HG02840 (cell line): ENCODE results near the gene KLHL2.
"Not testable (repeated sequence)": the region's sequence is repeated elsewhere in the genome, so short reads cannot be mapped to it uniquely, and the experiment has no call there.

ENCODE experiments used
- ATAC-seq: cut with Tn5 transposase; IDR thresholded peaks from one replicate; pipeline ENCODE4 v1.9.1; 2021; ENCODE audit warnings: mild to moderate bottlenecking, moderate library complexity, moderate number of reproducible peaks; ENCODE audit not compliant: unreplicated experiment, low FRiP score

KLHL2 gene, protein sequence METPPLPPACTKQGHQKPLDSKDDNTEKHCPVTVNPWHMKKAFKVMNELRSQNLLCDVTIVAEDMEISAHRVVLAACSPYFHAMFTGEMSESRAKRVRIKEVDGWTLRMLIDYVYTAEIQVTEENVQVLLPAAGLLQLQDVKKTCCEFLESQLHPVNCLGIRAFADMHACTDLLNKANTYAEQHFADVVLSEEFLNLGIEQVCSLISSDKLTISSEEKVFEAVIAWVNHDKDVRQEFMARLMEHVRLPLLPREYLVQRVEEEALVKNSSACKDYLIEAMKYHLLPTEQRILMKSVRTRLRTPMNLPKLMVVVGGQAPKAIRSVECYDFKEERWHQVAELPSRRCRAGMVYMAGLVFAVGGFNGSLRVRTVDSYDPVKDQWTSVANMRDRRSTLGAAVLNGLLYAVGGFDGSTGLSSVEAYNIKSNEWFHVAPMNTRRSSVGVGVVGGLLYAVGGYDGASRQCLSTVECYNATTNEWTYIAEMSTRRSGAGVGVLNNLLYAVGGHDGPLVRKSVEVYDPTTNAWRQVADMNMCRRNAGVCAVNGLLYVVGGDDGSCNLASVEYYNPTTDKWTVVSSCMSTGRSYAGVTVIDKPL

DNA sequence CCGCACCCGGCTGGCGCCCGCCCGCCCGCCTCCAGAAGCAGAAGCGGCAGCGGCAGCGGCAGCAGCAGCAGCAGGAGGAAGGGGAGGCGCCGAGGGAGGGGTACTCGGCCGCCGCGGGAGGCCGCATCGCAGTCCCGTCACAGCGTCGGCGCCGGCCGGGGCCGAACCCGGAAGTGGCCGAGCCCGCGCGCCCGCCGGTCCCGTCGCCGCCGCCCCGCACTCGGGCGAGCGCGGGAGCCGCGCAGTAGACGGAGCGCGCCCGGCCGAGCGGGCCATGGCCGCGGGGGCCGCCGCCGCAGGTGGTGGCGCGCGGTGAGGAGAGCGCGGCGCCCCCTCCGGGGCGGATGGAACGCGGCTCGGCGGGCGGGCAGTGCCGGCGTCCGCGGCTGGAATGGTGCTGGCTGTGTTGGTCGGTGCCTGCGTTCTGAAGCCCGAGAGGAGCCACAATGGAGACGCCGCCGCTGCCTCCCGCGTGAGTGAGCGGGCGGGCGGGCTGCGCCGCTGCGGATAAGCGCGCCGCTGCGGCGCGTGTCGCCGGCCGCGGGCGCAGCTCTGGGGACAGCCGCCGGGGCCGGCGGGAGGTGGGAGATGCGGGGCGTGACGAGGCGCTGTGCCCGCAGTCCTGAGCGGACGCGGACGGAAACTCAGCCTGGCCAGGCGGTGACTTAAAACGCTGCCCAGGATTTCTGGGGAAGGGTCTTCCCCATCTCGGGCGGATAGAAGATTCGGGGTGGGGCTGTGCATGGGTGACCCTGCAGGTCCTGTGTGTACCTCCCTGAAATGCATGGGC, at the start of gene KLHL2:
Gene KLHL2, plus strand, starts transcription at position 131 of the 790 bp plus-strand sequence. Its CDS starts 316 bp downstream, at position 447.
- ATAC-seq: peak; percentile 85

DNA sequence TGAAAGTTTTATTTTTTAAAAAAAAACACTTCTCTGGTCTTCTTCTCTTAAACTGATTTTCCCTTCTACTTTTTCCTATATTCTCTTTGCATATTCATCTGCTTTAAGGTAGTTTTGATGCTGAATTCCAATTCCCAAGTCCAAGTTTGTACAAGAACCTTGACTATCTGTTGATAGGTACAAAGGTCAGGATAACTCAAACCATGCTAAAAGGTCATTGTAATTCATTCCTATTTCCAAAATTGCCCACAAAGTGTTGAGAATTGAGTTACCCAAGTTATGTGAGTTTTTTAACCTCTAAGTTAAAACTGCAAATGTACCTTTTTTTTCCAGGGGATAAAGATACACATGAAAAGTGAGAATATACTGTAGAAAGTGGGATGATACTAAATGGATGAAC, 48.6 kb upstream of the KLHL2 start:
- ATAC-seq: no peak

DNA sequence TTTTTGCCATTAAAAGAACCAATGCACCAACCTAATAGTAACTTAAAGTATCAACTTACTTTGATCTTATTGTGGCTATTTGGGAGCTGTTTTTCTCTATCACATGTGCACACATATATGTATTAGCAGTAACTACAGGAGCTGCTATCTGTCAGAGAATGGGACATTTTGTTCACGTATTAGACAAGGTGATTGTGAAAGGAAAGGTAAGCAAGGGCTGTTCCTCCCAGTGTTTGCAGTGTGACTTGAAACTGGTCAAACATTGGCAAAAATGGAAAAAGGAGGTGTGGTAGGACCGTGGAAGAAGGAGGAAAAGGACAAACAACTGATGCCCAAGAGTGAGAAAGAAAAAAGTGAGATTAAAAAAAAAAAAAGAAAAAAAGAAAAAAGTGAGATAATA, 43.1 kb upstream of the KLHL2 start:
- ATAC-seq: no peak

DNA sequence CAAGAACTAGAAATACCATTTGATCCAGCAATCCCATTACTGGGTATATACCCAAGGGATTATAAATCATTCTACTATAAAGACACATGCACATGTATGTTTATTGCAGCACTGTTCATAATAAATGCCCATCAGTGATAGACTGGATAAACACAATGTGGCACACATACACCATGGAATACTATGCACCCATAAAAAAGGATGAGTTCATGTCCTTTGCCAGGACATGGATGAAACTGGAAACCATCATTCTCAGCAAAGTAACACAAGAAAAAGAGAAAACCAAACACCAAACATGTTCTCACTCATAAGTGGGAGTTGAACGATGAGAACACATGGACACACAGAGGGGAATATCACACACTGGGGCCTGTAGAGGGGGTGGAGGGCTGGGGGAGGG, 40.5 kb upstream of the KLHL2 start:
- ATAC-seq: not testable (repeated sequence)

DNA sequence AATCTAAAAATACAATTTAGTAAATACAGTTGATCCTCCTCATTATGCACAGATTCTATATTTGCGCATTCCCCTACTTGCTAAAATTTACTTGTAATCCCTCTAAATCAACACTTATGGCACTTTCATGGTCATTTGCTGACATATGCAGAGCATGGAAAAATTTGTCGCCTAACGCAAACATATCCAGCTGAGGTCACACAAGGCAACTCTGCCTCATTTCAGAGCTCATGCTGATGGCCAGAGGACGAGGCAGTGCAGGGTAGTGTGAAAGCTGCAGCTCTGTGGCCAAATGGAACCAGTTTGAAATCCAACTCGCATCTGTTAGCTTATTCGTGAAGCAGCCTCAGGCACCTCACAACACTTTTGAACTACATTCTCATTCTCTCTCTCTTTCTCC, 39.7 kb upstream of the KLHL2 start:
- no peak for ATAC-seq

DNA sequence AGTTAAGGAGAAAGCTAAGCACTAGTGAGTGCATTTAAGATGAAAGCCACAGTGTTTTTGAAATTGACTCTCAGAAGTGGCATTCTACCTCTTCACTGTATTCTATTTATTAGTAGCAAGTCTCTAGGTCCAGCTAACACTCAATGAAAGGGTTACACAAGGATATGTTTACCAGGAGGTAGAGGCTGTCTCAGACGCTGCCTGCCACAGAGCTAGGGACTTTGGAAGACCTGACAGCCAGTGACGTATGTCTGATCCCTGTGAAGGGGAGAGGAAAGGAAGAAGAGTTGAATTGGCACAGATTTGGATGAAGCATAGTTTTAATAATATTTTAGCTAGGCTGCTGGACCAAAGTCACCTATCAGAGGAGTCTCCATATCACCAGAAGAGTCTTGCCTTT, 36.5 kb upstream of the KLHL2 start:
- ATAC-seq: no peak

DNA sequence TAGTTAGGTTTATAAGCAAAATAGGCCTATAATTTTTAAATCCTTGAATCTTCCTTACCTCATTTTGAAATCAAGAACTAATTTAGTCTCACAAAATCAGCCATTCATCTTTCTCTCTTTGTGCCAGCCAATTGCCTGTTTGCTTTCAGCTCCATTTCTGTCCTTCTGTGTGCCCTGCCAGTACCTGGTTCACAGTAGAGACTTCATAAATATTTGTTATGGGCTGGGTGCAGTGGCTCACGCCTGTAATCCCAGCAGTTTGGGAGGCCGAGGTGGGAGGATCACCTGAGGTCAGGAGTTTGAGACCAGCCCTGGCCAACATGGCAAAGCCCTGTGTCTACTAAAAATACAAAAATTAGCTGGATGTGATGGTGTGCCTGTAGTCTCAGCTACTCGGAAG, 31.9 kb upstream of the KLHL2 start:
- not testable (repeated sequence) for ATAC-seq

DNA sequence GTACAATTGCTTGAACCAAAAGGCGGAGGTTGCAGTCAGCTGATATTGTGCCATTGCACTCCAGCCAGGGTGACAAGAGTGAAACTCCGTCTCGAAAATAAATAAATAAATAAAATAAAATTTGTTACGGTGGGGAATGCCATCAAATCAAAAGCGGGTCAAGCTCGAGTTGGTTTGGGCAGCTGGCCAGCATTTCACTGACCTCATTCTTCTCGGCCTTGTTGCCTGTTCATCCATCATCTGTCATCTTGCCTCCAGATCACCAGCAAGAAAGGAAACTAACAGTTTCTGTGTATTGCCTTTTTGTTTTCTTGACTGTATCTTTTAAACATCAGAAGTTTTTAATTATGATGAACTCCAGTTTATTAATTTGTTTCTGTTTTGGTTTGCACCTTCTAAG, 31.5 kb upstream of the KLHL2 start:
- ATAC-seq: no peak

DNA sequence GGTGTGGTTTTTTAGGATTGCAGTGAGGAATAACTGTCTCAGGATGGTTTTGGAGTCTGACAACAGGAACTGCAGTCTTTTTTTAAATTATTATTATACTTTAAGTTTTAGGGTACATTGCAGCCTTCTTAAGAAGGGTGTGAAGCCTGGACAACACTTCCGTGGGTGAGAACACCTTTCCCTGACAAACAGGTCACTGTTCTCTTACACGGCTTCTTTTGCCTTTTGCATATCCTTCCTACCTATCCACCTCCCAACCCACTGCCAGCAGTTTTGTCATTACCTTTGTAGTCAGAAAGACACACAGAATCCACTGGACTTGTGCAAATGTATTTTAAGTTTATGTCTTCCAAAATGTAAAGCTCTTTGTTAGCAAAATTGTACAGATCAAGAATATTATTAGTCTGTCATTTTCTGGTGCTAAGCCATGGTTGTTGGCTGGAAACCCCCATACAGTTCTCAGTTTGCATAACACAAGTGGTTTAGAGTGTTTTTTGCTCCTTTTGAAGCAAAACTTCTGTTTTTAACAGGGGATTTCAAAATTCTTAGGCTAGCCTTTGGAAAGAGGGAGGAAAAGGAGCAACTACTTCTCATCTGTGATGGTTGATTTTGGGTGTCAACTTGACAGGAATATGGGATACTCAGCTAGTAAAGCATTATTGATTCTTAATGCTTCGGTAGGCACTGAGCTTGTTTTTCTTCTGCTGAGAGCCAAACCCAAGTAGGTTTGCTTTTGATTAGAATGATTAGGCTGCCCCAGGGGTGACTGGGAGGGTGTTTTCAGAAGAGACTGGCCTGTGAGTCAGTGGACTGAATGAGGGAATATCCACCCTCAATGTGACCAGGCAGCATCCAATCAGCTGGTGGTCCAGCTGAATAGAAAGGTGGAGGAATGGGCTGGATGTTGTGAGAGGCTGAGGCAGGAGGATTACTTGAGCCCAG, 29.4 kb upstream of the KLHL2 start:
- ATAC-seq: peak; percentile 66

DNA sequence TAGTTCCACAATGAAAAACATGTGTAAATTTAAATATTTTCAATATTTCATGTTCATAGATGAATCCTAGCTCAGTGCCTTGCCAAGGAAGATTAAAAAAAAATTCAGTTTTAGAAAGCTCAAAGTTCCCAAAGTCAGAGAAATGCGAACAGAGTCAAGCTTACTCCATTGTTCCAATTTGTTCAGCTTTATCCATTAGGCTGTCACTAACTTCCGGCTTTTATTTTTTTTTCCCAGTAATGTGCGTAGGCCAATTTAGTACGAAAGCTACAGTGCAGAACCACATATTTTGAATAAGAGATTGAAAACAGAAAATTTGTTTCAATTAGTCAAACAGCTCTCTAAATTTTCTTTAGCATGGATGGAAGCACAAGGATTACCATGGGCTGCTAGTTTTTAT, 23.1 kb upstream of the KLHL2 start:
- ATAC-seq: no peak

DNA sequence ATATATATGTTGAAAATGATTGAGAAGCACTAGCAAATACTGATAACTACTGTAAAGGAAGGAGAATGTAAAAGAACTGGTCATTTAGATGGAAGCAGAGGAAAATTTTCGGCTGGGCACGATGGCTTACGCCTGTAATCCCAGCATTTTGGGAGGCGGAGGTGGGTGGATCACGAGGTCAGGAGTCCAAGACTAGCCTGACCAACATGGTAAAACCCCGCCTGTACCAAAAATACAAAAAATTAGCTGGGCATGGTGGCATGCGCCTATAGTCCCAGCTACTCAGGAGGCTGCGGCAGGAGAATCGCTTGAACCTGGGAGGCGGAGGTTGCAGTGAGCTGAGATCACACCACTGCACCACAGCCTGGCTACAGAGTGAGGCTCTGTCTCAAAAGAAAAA, 22.4 kb upstream of the KLHL2 start:
- not testable (repeated sequence) for ATAC-seq

DNA sequence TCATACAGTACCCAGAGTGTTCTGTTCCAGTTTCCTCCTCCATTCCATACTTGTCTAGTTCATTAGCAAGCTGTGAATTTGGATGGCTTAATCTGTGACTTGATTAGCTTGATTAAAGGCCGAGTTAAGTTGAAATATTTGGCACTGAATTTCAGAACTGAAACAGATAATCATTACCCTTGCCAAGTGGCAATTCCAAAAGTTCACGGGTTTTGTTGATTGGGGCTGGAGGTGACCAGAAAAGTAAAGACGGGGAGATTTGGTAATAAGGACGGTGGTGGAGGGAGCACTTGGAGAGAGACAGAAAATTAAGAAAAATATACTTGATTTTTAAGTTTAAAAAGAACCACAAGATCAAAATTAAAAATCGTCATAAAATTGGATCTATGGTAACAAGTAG, 21.9 kb upstream of the KLHL2 start:
- ATAC-seq: no peak

DNA sequence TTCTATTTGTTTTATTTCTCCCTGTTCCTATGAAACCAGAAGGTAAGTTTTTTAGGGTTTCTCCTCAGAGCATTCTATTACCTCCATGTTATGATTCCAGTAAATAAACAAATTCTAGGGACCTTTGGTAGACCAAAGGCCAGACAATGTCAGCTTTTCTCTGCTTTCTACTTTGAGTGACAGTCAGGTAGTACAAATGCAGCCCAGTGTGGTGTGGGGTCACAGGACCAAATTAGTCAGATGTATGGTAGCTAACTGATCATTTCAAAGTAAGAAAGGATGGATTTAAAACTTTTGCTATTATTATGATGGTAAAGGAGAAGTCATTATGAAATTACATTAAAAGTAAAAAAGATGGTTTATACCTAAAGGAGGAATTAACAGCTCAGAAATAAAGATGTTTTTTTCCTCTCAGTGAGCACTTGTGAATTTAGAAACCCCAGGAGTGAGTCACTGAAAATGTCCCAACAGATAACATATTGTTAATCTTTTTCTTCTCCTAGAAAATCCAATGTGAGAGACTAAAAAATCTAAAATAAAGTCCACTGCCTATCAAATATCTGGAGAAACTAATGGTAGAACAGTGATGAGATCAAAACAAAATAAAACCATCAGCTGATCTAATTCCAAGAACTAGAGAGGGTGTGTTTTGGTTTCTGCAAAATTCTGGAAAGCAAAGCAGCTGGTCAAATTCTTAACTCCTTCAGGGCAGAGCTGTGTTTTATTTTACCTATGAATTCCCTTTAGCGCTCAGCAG, 16.6 kb upstream of the KLHL2 start:
- ATAC-seq: no peak

DNA sequence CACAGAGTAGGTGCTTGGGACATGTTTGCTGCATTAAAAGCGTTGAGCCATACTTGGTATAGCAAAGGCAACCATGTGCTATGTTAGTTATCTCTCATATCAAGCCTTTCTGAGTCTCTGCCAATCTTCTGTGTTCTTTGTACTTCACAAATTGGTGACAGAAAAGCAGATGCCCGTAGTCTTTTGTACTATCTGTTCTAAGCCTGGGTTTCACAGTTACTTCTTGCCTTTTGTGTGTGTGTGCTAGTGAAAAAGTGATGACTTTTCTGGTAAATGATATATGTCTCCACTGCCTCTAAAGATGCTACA, 16.1 kb upstream of the KLHL2 start:
- ATAC-seq: no peak

DNA sequence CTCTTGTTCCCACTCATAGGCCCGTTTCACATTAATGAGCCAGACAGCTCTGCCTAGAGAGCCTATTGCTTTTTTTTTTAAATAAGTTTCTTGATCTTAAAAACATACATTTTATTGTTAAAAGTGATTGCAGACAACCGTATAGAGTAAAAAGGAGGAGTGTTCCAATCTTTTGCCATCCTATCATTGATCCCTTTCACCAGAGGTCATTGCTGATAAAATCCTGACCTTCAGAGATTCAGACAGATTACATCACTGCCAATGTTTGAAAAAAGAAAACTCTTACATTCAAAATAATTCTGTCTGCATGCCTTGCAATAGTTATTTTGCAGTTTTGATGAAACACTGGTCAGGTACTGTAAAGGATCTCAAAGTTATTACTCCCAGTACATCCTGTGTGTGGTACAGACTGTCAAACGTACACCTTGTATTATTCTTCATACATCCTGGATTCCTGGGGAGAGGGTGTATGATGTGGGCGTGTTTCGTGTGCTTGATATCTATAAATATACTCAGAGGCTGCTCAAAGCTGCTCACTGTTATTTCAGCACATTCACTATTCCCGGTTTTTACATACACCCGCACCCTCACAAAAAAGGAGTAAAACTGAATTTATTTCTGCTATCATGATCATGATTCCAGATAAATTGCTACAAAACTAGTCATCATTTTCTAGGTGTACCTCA, 15.4 kb upstream of the KLHL2 start:
- ATAC-seq: no peak

DNA sequence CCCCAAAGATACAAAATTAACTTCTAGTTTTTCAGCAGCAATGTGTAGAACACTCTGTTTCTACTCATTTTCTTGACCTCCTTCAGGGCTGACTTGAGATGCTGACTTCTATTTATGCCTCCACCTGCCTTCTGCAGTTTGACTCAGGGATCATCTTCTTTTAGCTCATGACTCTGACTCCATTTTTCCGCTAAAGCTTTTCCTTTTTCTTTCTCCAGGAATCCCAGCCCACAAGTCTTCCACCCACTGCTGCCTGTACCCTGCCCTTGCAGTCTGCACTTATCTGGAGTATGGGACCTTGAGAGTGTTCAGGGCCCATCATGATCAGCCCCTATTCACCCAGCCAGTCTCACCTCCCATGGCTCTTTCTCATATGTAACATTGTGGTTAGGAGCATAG, 14.9 kb upstream of the KLHL2 start:
- ATAC-seq: no peak

DNA sequence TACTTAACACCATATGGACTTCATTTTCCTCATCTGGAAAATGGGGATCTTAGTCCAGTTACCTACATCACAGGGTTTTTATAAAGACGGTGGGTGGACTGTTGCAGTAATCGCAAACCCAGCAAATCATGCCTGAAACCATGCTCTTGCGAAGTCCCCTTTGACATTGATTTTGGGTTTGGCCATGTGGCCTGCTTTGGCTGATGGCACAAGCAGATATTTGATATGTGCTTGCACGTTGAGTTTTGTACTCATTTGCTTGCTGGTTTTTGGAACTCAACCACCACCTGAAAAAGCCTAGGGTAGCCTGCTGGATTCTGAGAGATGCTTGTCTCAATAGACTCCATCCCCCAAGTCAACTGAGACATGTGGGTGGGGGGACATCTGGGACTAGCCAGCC, 14.4 kb upstream of the KLHL2 start:
- no peak for ATAC-seq

DNA sequence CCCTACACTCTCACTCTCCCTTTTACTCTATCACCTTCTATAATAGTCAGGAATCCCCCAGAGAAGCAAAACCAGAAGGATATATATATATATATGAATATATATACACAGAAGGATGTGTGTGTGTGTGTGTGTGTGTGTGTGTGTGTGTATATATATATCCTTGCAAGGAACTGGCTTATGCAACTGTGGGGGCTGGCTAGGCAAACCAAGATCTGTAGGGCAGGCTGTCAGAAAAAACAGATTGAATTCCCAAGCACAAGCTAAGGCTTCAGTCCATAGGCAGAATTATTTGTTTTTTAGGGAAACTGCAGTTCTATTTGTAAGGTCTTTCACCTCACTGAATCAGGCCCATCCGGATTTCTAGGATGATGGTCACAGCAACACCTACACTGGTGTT, 13.0 kb upstream of the KLHL2 start:
- ATAC-seq: no peak

DNA sequence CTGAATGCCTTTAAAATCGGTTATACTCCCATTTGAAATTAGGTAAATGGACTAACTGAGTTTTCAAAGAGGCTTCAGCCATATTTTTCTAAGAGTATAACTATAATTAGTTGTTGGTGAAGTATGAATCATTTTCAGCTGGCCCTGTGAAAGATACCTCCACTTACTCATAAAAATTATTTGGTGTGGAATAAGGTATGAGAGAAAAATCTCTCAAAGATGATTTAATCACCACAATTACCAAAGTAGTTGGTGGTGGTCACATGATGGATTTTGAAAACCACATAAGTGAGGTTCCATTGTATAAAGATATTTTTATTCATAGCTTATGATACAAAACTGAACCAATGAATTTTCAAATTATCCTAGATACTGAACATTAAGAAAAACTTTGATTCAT, 9.0 kb upstream of the KLHL2 start:
- ATAC-seq: no peak
